AG08396 (cell line): ENCODE results near the gene NOP53.
A peak's percentile ranks its signal among the peaks of the same experiment; 100 is the strongest.
"Not testable (repeated sequence)": the region's sequence is repeated elsewhere in the genome, so short reads cannot be mapped to it uniquely, and the experiment has no call there.

Experiments used
- DNase-seq: peaks from one replicate; pipeline ENCODE4 v3.0.0; 2012; ENCODE audit warnings: low spot score, mixed read lengths

The NOP53 gene

GRCh38 chr19:47745010-47745901, at the start of gene NOP53:
Gene NOP53 (plus strand): TSS chr19:47745546. CDS start chr19:47745560, 14 bp downstream.
- DNase-seq: peak; percentile 97

- DNase-seq: no peak
Observed at GRCh38 chr19:47696635-47697034, 48.7 kb upstream of the NOP53 start.

GRCh38 chr19:47697863-47698609, 47.3 kb upstream of the NOP53 start:
- peak; percentile 92 for DNase-seq

DNA sequence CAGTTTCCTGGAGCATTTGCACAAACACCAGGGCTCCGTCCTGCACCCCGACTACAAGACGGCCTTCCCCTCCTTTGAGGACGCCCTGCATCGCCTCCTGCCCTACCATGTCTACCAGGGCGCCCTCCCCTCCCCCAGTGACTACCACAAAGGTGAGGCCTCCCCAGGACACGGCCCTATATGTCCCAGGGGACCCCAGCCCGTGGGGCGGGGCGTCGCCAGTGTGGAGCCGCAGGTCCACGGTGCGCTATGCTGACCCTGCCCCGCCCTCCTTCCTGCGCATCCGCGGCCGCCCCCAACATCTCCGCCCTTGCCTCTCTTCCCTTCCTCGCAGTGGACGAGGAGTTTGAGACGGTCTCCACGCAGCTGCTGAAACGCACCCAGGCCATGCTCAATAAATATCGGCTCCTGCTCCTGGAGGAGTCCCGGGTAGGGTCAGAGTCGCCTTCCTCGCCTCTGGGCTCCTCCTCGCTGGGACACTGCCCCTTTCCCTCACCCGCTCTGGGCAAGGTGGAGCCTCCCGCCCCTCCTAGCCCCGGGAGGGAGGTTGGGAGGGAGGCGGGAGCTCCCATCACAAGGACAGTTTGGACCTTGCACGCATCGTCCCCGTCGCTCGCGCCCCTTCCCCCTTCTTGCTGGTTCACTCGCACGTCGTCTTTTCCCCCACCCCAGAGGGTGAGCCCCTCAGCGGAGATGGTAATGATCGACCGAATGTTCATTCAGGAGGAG, 46.6 kb upstream of the NOP53 start:
- DNase-seq: no peak

DNA sequence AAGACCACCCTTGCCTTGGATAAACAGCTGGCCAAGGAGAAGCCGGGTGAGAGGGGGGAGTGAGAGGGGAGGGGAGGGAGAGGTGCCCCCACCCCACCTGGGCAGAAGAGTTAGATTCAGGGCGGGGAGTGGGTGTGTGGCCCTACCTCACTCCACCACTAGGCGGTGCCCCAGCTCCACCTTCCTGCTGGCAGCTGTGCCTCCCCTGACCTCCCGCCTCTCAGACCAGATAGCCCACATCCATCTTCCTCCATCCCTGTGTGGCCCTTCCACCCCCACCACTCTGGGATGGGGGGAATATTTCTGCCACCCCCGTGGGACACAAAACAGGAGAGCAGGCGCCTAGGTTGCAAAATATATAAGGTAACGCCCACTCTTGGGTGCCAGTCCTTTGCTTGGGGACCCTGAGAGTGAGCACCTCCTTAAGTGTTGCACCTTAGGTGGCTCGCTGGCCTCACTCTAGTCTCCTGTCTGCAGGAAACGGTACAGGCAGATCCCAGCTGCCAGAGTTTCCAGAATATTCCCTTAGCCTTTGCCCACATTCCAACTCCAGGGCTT, 45.9 kb upstream of the NOP53 start:
- DNase-seq: peak; percentile 82

GRCh38 chr19:47700934-47701716, 44.2 kb upstream of the NOP53 start:
- no peak for DNase-seq

- DNase-seq: no peak
Observed at GRCh38 chr19:47701717-47702552, 43.4 kb upstream of the NOP53 start.

DNA sequence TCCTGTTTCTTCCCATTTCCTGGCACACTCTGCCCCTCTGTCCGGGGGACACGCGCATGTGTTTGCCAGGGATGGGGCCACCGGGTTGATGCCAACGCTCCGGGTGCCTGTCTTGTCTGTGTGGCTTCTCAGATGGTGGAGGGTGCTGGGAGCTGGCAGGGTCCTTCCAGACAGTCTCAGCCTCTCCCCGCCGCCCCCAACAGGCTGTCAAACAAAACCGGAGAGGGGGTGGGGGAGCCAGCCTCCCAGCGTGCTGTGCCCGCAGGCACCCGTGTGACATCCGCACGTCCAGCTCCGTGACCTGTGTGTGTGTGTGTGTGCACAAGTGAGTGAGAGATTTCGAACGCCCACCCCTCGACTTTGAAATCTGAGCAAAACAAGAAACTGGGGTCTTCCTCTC, 42.7 kb upstream of the NOP53 start:
- DNase-seq: no peak

DNA sequence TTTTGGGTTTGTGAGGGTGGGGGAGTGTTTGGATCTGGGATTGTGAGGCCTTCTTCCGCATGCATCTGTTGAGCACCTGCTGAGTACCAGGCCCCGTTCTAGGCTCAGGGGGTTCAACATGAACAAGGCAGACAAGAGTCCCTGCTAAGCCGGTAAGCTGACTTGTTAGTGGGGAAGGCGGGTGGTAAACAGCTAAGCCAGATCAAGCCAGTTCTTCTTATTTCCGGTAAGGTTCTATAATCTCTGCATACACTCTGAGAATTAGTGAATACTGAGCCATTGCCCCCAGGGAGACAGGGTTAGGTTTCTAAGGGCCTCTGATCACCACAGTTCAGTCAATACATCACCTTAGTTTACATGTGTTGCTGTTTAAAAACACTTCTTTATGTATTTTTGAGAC, 42.0 kb upstream of the NOP53 start:
- no peak for DNase-seq

DNA sequence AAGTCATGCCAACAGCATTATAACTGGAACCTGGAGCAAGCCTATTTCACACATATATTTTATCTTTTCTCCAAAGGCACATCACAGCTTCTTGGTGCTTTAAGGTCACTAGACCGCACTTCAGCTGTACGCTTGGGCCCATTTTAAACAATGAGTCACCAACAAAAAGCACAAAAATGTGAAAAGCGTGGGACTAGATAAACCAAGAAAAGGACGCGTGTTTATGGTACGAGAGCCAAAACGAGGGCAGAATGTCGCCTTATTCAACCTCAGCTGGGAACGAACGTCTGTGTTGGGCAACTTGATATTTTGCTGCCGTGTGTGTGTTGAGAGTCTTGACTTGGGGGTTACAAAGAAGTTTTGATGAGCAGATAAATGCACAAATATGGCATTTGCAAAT, 41.3 kb upstream of the NOP53 start:
- peak; percentile 49 for DNase-seq

GRCh38 chr19:47704656-47705055, 40.7 kb upstream of the NOP53 start:
- no peak for DNase-seq

- peak; percentile 74 for DNase-seq
Observed at GRCh38 chr19:47707135-47707925, 38.0 kb upstream of the NOP53 start.

DNA sequence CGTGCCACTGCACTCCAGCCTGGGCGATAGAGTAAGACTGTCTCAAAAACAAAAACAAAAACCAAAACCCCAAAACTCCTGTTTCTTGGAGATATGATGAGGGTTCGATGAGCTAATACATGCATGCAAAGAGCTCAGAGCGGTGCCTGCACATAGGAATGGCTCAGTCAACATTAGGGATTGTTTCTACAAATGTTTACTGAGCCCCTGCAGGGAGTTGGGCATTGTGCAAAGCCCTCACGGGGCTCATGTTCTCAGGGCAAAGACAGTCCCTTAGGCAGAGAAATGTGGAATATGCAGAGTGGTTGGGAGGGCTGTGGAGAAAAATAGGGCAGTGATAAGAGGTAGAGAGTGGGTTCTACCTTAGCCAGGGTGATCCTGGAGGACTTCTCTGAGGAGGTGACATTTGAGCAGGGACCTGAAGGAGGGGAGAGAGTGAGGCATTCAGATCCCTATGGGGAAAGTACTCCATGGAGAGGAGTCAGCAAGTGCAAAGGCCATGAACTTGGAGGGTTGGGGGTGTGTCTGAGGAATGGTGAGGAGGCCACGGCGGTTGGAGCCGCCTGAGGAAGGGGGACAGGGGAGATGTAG, 33.6 kb upstream of the NOP53 start:
- DNase-seq: no peak

- DNase-seq: peak; percentile 91
Observed at GRCh38 chr19:47713046-47714021, 32.0 kb upstream of the NOP53 start, which contains the start of gene EHD2. Gene EHD2 (plus strand): TSS chr19:47713422. CDS start chr19:47716613, 3,191 bp downstream.

DNA sequence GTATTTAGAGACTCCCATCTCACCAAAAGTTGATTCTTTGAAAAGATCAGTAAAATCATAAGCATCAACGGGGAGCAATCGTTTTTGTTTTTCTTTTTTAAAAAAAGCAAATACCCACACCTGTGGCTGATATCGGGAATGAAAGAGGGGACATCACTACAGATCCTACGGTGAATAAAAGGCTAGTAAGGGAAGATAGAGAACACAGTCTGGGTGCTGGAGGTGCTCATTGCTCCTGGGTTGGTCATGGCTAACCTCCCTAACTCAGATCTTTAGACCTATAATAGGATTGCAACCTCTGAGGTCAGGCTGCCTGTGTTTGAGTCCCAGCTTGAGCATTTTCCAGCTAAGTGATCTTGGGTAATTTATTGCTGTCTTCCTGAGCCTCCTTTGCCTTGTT, 31.0 kb upstream of the NOP53 start:
- DNase-seq: no peak

DNA sequence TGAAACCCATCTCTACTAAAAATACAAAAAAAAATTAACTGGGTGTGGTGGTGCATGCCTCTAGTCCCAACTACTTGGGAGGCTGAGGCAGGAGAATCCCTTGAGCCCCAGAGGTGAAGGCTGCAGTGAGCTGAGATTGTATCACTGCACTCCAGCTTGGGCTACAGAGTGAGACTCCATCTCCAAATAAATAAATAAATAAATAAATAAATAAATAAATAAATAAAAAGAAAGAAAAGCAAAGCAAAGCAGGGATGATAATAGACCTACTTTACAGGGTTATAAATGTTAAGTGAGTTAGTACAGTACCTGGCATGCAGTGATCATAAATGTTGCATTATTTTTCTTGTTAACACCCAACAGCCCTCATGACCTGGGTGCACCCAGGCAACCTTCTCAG, 30.5 kb upstream of the NOP53 start:
- DNase-seq: not testable (repeated sequence)

DNA sequence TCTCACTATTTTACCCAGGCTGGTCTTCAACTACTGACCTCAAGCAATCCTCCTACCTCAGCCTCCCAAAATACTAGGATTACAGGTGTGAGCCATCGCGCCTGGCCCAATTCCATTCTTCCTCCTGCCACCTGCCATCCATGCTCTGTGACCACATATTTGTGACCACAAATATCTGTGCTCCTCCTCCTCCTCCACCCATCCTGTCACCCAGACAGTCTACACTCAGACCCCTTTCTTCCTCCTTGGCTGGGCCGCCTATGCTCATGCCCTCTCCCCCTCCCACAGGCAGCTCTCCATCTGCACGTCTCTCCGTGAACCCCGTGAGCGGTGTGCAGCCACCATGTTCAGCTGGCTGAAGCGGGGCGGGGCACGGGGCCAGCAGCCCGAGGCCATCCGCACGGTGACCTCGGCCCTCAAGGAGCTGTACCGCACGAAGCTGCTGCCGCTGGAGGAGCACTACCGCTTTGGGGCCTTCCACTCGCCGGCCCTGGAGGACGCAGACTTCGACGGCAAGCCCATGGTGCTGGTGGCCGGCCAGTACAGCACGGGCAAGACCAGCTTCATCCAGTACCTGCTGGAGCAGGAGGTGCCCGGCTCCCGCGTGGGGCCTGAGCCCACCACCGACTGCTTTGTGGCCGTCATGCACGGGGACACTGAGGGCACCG, 28.9 kb upstream of the NOP53 start:
- DNase-seq: no peak
